ENCODE results near the gene JUNB.
"Not testable (repeated sequence)": the region's sequence is repeated elsewhere in the genome, so short reads cannot be mapped to it uniquely, and the experiment has no call there.

Gene JUNB

DNA sequence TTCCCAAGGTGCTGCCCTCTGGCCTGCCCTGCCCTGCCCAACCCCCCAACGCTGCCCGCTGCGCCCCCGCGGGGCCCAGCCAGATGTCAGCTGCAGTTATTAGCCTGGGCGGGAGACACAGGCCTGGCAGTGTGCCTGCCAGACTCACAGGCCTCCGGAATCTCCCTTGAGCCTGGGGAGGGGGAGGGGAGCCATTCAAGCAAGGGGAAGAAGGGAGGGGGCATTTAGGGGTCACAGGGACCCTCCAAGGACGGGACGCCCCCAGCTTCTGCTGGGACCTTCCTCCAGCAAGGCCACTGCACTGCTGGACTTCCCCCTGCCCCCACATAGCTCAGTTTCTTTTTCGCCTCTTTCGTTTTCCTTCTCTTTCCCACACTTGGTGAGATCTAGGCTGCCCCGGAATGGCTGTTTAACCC is 2.6 kb upstream of the JUNB start:
- in situ Hi-C loops (cut with HindIII; ENCODE audit: low sequenced_read_pairs) = no loop called here

DNA sequence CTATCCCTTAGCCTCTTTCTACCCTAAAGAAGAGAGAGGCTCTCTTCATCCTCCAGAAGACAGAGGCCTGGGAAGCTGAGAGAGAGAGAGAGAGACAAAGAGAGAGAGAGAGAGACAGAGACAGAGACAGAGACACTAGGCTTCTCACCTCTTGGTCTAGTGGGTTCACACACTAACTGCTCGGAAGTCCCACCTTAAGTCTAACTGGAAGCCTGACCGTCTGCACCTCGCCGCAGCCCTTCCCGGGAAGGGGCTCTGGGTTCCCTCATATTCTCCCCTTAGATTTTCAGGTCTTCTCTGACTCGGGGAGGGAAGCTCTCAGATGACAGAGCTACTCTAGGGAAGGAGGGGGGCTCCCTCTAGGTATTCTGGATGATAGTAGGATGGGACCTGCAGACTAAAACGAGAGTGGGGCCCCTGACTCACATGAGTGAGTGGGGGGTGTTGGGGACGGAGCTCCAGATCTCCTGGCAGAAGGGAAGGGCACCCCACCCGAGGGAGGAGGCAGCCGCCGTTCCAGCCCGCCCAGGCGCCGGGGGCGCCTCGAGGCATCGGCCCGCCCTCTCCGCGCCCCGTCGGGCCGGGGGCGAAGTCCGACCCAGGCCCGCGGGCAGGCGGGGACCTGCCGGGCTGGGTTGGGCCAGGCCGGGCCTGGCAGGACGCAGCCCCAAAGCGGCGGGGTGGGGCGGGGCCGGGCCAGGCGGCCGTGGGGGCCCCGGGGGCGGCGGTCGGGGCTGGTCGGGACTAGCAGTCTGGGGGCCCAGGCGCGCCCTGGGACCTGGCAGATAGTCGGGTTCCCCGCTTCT is 2.0 kb upstream of the JUNB start:
- in situ Hi-C loops (cut with HindIII; ENCODE audit: low sequenced_read_pairs) = no loop called here

DNA sequence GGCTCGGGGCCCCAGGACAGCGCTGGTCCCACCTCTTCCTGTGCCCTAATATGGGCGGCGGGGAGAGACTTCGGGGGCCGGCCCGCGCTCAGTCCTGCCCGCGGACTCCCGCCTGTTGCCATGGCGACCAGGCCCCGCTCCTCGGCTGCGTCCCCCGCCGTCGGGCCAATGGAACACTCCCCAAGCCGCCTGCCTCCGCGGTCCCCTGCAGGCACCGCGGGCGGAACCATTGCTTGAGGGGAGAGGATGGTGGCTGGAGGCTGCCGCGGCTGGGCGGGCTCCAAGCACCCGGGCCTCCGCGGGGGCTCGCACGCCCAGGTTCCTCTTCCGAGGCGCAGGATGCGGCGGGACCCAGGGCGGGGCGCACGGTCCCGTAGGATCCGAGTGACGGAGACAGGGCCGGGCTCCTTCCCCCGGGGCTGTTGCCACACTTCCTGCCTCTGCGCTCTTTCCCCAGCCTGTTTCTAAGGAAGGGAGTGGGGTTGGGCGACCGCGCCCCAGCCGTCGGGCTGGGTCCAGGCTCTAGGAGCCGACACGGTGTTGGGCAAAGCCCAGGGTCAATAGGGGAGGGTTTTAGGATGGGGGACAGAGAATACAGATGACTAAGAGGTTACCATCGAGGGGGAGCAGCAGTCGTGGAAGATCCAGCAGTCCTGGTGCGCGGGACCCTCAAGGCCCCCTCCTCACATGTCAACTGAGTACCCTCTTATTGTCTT is 1.2 kb upstream of the JUNB start:
- in situ Hi-C loops (cut with HindIII; ENCODE audit: low sequenced_read_pairs) = no loop called here

DNA sequence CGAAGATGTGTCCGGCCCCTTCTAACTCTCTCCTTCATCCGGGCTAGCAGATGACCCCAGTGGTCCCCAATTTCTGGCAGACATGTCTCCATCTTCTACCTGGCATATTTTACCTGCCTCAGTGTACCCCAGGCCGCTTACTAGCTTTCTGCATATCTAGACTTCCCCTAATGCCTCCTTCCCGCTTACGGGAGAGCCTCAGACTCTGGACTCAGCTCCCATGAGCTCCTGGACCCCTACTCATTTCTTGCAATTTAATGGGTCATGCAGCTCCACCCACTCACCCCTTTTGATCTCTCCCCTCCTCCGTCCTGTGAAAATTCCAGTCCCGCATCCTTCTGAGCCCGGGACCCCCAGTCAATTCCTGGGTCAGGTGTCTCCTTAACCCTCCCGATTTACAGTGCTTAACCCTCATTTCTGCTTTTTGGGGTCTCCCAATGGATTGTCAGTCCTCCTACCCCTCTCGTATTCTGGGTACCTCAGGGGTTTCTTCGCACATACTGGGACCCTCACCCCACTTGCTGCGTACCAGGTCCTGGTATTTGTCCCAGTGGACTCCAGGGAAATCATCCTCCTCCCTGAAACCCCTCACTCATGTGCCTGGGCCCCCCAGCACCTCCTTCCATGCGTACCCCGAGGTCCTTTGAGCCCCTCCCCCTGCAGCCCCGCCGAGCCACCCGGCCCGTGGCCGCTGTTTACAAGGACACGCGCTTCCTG is 500 bp upstream of the JUNB start:
- in situ Hi-C loops (cut with HindIII; ENCODE audit: low sequenced_read_pairs) = no loop called here

DNA sequence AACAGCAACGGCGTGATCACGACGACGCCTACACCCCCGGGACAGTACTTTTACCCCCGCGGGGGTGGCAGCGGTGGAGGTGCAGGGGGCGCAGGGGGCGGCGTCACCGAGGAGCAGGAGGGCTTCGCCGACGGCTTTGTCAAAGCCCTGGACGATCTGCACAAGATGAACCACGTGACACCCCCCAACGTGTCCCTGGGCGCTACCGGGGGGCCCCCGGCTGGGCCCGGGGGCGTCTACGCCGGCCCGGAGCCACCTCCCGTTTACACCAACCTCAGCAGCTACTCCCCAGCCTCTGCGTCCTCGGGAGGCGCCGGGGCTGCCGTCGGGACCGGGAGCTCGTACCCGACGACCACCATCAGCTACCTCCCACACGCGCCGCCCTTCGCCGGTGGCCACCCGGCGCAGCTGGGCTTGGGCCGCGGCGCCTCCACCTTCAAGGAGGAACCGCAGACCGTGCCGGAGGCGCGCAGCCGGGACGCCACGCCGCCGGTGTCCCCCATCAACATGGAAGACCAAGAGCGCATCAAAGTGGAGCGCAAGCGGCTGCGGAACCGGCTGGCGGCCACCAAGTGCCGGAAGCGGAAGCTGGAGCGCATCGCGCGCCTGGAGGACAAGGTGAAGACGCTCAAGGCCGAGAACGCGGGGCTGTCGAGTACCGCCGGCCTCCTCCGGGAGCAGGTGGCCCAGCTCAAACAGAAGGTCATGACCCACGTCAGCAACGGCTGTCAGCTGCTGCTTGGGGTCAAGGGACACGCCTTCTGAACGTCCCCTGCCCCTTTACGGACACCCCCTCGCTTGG is 966 bp downstream of the JUNB start:
- in situ Hi-C loops (cut with HindIII; ENCODE audit: low sequenced_read_pairs) = no loop called here

DNA sequence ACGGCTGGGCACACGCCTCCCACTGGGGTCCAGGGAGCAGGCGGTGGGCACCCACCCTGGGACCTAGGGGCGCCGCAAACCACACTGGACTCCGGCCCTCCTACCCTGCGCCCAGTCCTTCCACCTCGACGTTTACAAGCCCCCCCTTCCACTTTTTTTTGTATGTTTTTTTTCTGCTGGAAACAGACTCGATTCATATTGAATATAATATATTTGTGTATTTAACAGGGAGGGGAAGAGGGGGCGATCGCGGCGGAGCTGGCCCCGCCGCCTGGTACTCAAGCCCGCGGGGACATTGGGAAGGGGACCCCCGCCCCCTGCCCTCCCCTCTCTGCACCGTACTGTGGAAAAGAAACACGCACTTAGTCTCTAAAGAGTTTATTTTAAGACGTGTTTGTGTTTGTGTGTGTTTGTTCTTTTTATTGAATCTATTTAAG is 1.6 kb downstream of the JUNB start:
- in situ Hi-C loops (cut with HindIII; ENCODE audit: low sequenced_read_pairs) = no loop called here

DNA sequence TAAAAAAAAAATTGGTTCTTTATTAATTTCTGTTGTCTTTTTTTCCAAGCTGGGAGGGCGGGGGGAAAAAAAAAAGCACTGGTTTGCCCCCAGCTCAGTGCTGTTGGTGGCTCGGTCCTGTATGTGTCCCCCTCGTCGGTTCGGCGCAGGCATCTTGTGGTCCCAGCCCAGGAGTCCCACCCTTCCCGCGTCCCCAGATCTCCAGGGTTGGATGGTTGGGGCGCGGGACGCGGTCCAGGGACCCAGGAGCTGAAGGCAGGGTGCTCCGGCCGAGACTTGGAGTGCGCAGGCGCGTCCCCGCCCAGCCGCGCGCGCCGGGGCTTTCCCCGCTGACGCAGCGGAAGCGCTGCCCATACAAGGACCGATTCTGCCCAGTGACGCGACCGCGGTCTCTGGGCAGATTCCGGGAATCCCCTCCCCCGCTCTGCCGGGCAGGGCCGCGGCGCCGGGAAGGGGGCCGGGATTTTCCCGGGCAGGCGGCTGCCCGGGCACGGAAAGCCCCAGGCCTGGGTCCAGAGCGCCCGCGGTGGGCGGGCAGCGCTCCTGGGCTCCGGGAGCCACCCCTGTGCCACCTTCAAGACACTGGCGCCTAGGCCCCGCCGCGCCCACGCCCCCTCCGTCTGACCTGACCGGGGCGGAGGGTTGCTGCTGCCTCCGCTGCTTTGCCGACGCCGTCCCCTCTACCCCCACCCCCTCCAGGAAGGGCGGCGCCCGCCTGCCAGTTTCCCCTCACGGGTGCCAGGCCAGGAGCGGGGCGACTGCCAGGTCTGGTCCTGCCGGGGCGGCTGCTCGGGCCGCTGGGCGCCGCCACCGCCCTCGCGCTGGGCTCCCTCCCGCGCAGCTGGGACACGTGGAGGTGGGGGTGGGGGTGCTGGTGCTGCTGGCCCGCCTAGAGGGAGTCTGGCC is 2.3 kb downstream of the JUNB start:
- in situ Hi-C loops (cut with HindIII; ENCODE audit: low sequenced_read_pairs) = no loop called here

DNA sequence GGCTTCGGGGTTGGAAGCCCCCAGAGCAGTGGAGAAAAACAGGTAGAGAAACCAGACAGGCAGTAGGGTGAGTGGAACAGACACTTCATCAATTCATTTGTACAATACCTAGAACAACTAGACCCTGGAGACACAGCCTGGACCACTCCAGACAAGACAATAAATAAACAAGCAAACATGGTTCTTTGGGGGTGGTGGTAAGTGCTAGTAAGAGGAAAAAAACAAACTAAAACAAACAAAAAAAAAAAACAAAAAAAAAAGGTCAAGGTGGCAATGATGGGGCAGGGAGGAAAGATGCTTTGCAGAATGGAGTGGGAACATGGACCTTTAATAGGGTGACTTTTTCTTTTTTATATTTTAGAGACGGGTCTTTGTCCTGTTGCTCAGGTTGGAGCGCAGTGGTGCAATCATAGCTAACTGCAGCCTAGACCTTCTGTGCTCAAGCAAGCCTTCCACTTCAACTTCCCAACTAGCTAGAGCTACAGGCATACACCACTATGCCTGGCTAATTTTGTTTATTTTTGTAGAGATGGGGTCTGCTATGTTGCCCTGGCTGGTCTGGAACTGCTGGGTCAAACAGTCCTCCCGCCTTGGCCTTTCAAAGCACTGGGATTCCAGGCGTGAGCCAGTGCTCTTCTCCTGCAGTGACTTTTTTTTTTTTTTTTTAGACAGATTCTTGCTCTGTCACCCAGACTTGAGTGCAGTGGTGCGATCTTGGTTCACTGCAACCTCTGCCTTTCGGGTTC is 3.1 kb downstream of the JUNB start:
- in situ Hi-C loops (cut with HindIII; ENCODE audit: low sequenced_read_pairs) = no loop called here

DNA sequence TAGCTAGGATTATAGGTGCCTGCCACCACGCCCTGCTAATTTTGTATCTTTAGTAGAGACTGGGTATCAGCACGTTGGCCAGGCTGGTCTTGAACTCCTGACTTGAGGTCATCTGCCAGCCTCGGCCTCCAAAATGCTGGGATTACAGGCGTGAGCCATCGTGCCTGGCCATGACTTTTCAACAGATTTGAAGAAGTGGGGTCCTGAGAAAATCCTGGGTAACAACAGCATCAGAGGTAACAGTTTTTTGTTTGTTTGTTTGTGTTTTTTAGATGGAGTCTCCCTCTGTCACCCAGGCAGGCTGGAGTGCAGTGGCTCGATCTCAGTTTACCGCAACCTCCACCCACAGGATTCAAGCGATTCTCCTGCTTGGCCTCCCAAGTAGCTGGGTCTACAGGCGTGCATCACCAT is 3.7 kb downstream of the JUNB start:
- in situ Hi-C loops (cut with HindIII; ENCODE audit: low sequenced_read_pairs) = no loop called here

DNA sequence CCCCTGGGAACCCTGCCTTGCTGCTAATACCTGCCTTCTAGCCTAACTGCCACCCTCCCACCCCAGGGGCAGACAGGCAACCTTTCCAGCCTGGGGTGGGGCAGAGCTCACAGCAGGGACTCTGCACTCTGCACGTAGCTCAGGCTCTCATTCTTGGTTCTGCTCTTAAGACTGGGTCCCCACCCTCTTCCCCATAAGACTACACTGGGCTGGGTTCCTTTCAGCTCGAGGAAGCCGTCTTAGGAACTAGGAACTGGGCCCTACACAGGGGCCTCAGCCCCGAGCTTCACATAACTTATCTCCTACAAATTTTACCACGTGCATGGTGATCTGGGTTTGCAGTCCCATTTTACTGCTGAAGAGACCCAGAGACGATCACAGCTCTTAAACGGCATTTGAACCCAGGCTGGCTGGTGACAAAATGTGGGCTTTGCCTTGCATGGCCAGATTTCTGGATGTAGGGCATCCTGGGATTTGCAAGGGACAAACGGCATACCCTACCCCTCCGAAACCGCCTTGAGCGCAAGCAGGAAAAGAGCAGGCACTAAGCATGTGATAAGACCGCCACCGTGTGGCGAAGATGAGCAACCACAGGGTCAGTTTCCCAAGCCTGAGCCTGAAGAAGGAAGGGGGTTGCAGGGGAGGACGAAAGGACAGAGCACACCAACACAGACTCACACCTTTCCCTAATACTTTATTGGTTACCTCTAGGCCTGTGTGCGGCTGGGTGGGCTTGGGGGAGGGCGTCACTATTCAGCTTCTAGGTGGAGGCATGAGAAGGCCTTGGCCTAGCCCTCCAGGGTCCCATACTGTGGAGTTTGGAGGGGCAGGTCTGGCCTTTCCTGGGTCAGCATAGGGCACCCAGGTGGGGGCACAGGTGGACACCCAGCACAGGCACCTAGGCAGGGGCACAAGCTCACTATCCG is 5.1 kb downstream of the JUNB start:
- in situ Hi-C loops (cut with HindIII; ENCODE audit: low sequenced_read_pairs) = no loop called here

DNA sequence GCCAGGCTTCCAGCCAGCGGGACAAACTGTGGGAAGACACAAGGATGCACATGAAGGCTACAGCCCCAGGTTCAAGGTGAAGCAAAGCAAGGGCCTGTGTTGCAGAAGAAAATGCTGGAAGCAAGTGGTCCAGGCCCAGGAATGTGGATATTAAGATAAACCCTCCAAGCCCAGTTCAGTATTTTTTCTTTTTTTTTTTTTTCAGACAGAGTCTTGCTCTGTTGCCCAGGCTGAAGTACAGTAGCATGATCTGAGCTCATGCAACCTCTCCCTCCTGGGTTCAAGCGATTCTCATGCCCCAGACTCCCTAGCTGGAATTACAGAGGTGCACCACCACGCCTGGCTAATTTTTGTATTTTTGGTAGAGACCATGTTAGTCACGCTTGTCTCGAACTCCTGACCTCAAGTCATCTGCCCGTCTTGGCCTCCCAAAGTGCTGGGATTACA is 5.9 kb downstream of the JUNB start:
- in situ Hi-C loops (cut with HindIII; ENCODE audit: low sequenced_read_pairs) = no loop called here

DNA sequence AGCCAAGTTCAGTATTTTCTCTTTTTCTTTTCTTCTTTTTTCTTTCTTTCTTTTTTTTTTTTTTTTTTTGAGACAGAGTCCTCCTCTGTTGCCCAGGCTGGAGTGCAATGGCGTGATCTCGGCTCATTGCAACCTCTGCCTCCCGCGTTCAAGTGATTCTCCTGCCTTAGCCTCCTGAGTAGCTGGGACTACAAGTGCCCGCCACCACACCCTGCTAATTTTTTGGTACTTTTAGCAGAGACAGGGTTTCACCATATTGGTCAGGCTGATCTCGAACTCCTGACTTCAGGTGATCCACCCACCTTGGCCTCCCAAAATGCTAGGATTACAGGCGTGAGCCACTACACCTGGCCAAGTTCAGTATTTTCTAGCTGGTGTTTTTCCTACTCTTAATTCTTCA is 6.3 kb downstream of the JUNB start:
- in situ Hi-C loops (cut with HindIII; ENCODE audit: low sequenced_read_pairs) = not testable (repeated sequence)

DNA sequence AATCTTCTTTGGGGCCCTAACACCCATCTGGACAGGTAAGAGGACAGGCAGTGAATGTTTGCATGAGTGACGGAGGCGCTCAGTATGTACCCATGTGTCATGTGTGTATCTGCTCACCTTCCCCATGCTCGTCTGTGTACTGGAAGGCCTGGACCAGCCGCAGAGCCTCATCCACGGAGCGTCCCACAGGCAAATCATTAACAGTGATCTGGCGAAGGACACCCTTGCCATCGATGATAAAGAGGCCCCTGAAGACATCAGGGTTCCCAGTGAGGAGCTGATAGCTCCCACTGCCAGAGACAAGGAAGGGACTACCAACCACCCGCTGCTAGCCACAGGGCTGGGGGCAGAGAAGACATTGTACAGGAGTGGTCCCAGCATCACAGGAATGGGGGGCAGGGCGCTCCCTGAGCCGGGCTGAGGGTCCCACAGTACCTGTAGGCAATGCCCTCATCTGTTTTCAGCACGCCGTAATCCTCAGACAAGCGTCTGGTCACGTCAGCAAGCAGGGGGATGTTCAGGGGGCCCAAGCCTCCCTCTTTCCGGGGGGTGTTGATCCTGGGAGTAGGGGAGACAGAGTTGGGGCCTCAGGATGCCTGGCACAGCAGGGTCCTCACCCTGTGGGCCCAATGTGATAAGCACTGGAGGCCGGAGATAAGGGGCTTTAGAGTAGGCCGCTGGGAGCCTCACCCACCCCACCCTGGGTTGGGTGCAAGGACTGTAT is 8.6 kb downstream of the JUNB start:
- in situ Hi-C loops (cut with HindIII; ENCODE audit: low sequenced_read_pairs) = no loop called here

DNA sequence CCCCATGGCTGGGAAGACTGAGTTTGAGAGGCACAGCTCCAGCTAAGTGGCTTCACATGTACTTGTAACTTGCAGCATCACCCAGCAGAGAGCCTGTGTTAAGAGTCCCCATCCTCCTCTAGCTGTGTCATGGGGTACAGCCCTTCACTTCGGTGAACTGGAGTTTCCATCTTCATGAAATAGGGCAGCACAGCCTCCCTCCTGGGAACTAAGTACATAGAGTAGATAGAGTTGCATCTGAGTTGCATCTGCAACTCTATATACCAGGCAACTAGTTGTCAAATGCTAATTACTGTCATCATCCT is 9.1 kb downstream of the JUNB start:
- in situ Hi-C loops (cut with HindIII; ENCODE audit: low sequenced_read_pairs) = no loop called here

DNA sequence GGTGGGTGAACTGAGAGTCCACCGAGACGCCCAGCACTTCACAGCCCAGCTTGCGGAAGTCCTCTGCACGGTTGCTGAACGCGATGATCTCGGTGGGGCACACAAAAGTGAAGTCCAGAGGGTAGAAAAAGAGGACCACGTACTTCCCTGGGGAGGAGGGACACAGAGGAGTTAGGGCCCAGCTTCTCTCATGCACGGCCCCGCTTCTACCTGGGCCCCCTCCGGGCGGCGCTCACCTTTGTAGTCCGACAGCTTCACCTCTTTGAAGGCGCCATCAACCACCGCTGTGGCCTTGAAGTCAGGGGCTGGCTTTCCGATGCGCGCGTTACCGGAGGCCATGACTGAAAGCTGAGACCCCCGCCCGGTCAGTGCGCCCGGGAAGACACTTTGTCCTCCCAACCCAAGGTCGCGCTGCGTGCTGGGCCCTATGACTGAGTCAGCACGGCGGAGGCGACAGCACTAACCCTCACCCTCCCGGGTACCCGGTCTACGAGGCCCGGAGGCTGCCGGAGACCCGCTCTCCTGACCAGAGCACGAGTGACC is 9.7 kb downstream of the JUNB start:
- in situ Hi-C loops (cut with HindIII; ENCODE audit: low sequenced_read_pairs) = no loop called here

DNA sequence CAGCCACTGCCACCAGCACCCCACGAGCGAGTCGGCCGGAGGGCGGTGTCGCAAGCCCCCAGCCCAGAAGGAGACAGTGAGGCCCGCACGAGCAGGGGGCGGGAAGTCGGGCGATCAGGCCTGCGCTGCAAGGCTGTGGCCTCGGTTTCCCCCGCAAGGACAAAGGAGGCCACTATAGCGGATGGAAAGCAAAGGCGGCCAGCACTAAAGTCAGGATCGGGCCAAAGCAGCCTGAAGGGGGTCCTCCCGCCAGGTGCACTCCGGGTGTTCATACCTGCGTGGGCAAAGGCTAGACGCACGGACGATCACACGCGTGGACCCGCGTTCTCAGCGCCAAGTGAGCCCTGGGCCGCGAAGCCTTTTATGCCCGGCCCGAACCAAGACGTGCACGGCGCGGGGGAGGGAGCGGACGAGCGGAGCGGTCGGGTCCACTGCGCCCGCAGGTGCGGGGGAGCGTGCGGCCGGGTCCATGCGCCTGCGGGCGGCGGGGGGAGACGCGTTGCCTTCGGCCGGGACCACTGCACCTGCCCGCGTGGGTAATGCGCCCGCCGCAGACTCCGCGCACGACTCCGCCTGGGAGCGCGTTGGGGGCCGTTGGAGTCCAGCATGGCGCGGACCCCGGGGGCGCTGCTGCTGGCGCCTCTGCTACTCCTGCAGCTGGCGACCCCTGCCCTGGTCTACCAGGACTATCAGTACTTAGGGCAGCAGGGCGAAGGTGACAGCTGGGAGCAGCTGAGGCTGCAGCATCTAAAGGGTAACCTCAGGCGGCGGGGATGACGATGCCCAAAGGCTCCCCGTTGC is 10.4 kb downstream of the JUNB start, which contains the start of the genes PRDX2 and THSD8:
PRDX2 (minus strand) TSS at position 335 of the 801 bp plus-strand sequence. CDS start 539 bp downstream, outside the sequence.
THSD8 (plus strand) TSS at position 604 of the 801 bp plus-strand sequence; CDS start at position 607, 3 bp downstream.
- in situ Hi-C loops (cut with HindIII; ENCODE audit: low sequenced_read_pairs) = no loop called here
